Hepatocyte (in vitro differentiated cells): ENCODE measurements around the gene GHRL.

ENCODE experiments used
- EZH2 ChIP-seq: fragments of 200-600 bp; sonication (generic); IDR thresholded peaks from 2 replicates; pipeline ENCODE4 v1.6.1; 2016; ENCODE audit warnings: antibody characterized with exemption, mild to moderate bottlenecking, borderline replicate concordance
- TF ChIP-seq, protein P1 (sequence below): fragments of 200-600 bp; sonication (generic); IDR thresholded peaks from 2 replicates; pipeline ENCODE4 v1.5.1; 2016; ENCODE audit warnings: antibody characterized with exemption, mild to moderate bottlenecking; ENCODE audit not compliant: poor library complexity

- TF ChIP-seq, protein P1, sequence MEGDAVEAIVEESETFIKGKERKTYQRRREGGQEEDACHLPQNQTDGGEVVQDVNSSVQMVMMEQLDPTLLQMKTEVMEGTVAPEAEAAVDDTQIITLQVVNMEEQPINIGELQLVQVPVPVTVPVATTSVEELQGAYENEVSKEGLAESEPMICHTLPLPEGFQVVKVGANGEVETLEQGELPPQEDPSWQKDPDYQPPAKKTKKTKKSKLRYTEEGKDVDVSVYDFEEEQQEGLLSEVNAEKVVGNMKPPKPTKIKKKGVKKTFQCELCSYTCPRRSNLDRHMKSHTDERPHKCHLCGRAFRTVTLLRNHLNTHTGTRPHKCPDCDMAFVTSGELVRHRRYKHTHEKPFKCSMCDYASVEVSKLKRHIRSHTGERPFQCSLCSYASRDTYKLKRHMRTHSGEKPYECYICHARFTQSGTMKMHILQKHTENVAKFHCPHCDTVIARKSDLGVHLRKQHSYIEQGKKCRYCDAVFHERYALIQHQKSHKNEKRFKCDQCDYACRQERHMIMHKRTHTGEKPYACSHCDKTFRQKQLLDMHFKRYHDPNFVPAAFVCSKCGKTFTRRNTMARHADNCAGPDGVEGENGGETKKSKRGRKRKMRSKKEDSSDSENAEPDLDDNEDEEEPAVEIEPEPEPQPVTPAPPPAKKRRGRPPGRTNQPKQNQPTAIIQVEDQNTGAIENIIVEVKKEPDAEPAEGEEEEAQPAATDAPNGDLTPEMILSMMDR = no peak
- TF ChIP-seq EZH2 = no peak
These were observed 6.9 kb upstream of the GHRL start for GRCh38 chr3:10299679-10300078.
